OCI-LY7 (cell line): ENCODE measurements around the gene TMEM178B. TPM values are rescaled to one million over a fixed set of nuclear protein-coding genes. Genes with fewer than 3 reads are reported as not detected.

Experiments
- BruUV-seq: library from RNA; stranded (reverse); fragments of 400-500 nt; replicated peaks from 2 replicates; lab custom pipeline; 2021; lab: Mats Ljungman, UMichigan
- CTCF ChIA-PET: fragments of 300-600 bp; sonication (Branson Sonifier 250); formaldehyde crosslinking; loops from one replicate; lab custom pipeline; 2022; ENCODE audit warnings: antibody characterized with exemption; ENCODE audit not compliant: unreplicated experiment; lab: Charles Lee
- POLR2A ChIA-PET: fragments of 300-600 bp; sonication (Branson Sonifier 250); formaldehyde crosslinking; loops from one replicate; lab custom pipeline; 2022; ENCODE audit warnings: antibody characterized with exemption; lab: Charles Lee
- DNase-seq: peaks from one replicate; pipeline ENCODE4 v3.0.0-alpha.2; 2015; ENCODE audit warnings: low spot score
- H2AFZ ChIP-seq: fragments of 200-600 bp; sonication (generic), shearing (Covaris generic); 2 replicates; pipeline ENCODE4 v1.6.1; 2014; ENCODE audit warnings: mild to moderate bottlenecking, antibody characterized with exemption, low read length, moderate library complexity
- H3K27ac ChIP-seq: fragments of 200-600 bp; sonication (generic); 2 replicates; pipeline ENCODE4 v1.5.1; 2014; ENCODE audit warnings: mixed run types, low read depth, mild to moderate bottlenecking, moderate library complexity, low read length, inconsistent platforms; ENCODE audit not compliant: poor library complexity, severe bottlenecking
- H3K36me3 ChIP-seq: fragments of 200-600 bp; sonication (generic); 2 replicates; pipeline ENCODE4 v1.6.1; 2014; ENCODE audit warnings: mild to moderate bottlenecking, antibody characterized with exemption, low read length, moderate library complexity, mixed read lengths; ENCODE audit not compliant: insufficient read depth
- H3K4me1 ChIP-seq: fragments of 200-600 bp; sonication (generic); 2 replicates; pipeline ENCODE4 v1.5.1; 2014; ENCODE audit warnings: mild to moderate bottlenecking, low read length; ENCODE audit not compliant: insufficient read depth, poor library complexity, severe bottlenecking
- H3K4me2 ChIP-seq: fragments of 200-600 bp; sonication (generic); 2 replicates; pipeline ENCODE4 v1.6.1; 2014; ENCODE audit warnings: mild to moderate bottlenecking, low read length
- H3K4me3 ChIP-seq: fragments of 200-600 bp; sonication (generic); 2 replicates; pipeline ENCODE4 v1.5.1; 2014; ENCODE audit warnings: mild to moderate bottlenecking, low read depth, low read length; ENCODE audit not compliant: poor library complexity, severe bottlenecking
- H3K79me2 ChIP-seq: fragments of 200-600 bp; sonication (generic); 2 replicates; pipeline ENCODE4 v1.6.1; 2016; ENCODE audit warnings: low read depth, mild to moderate bottlenecking, low read length, moderate library complexity, mixed read lengths; ENCODE audit not compliant: insufficient read depth
- H3K9me2 ChIP-seq: fragments of 200-600 bp; sonication (generic); 2 replicates; pipeline ENCODE4 v1.6.1; 2016; ENCODE audit warnings: mild to moderate bottlenecking, low read length, mixed read lengths; ENCODE audit not compliant: insufficient read depth
- H3K9me3 ChIP-seq: fragments of 200-600 bp; sonication (generic); 2 replicates; pipeline ENCODE4 v1.6.1; 2014; ENCODE audit warnings: mild to moderate bottlenecking, mixed run types, low read length, mixed read lengths
- H4K20me1 ChIP-seq: fragments of 200-600 bp; sonication (generic); 2 replicates; pipeline ENCODE4 v1.6.1; 2014; ENCODE audit warnings: mild to moderate bottlenecking, antibody characterized with exemption, low read length, moderate library complexity, mixed read lengths; ENCODE audit not compliant: insufficient read depth
- CTCF ChIP-seq: fragments of 200-600 bp; sonication (generic); conservative IDR thresholded peaks from 2 replicates; pipeline ENCODE4 v1.5.1; 2014; ENCODE audit warnings: mild to moderate bottlenecking, antibody characterized with exemption, low read length, moderate library complexity, mixed read lengths
- EZH2phosphoT487 ChIP-seq: fragments of 200-600 bp; sonication (generic); IDR thresholded peaks from 2 replicates; pipeline ENCODE4 v1.6.1; 2018; ENCODE audit warnings: low read depth, borderline replicate concordance, mild to moderate bottlenecking, mixed run types, antibody characterized with exemption, low read length, moderate library complexity, mixed read lengths
- intact Hi-C: fragments of 100-400 bp; cut with micrococcal nuclease; formaldehyde crosslinking; loops from one replicate; pipeline ENCODE4 v1.10.0; 2022; ENCODE audit not compliant: unreplicated experiment
- total RNA-seq, 2 experiments: library from RNA; depleted of rRNA in 1 of 2; stranded (reverse); fragments of >200 nt in 1 of 2; shearing (Covaris generic) in 1 of 2; gene quantifications; 2 replicates each; pipeline ENCODE4 v1.2.3, GENCODE V29; 2014 to 2022

TMEM178B gene
- total RNA-seq, 2 experiments from 2014 or later: not detected

DNA sequence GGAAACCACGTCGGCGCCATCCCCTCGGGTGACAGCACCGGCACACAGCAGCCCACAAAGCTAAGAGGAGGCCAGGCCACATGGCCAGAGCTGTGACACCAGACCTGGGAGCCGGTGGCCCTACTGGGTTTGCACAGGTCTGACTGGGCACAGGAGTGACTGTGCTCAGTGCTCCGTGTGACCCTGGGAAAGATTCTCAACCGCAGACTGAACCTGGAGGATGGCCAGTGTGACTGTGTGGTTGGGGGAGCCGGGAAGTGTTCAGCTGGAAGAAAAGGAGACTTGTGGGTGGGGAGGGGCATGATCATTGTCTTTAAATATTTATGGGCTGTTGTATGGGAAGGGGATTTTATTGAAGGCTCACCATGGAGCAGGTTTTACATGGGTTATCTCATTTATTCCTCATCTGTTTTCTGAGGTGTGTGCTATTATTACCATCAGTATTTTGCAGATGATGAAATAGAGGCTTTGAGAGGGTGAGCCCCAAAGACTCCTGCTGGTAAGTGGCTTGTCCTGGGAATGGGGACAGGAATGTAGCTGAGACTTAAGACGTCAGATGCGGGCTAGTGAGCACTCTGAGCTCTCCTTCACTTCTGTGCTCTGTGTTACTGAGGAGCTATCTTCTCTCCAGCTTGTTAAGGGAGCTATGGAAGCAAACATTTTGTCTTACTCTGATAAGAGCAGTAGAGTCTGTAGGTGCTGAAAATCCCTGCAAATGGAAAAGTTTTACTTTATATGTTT lies 127.5 kb downstream of the TMEM178B start:
- no peak overlapping the region for H2AFZ ChIP-seq
- ChIA-PET CTCF (no interaction called here), POLR2A (interaction anchor here (0.5 kb wide), 1 partner anchor 9 kb away, joined by 4 read pairs; no protein-coding TSS in a partner anchor)
- no peaks in the 10 kb centered on the region for H3K79me2 ChIP-seq
- DNase-seq: no peak
- intact Hi-C loops: no loop called here
- no peaks in the 10 kb centered on the region for H3K36me3 ChIP-seq
- no peaks in the 10 kb centered on the region for H3K4me1 ChIP-seq
- H3K4me2 ChIP-seq: no peak overlapping the region
- no peaks in the 10 kb centered on the region for H3K9me3 ChIP-seq
- H3K27ac ChIP-seq: no peak overlapping the region
- no peak for TF ChIP-seq EZH2phosphoT487
- TF ChIP-seq CTCF: no peak
- no peak overlapping the region for H3K4me3 ChIP-seq
- H4K20me1 ChIP-seq: no peaks in the 10 kb centered on the region
- no TSS peak for BruUV-seq
- no peaks in the 10 kb centered on the region for H3K9me2 ChIP-seq

DNA sequence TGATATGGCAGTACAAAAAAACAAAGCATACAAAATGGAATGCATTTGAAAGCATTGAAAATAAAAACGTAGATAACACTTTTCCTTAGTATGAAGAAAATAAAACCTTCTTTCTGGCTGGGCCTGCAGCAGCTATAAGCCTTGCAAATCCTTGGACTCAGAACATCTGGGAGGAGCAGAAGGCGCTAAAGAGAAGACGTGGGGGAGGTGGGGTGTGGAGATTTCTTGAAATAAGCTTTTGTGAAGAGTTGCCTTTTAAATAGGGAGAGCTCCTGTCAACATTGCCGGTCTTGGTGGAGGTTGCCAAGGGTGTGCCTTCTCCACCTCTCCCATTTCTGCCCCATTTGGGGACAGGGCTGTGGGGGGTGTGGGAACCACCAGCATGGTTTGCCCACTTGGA lies 128.7 kb downstream of the TMEM178B start:
- TF ChIP-seq EZH2phosphoT487 (no peak), CTCF (no peak)
- ChIA-PET CTCF (no interaction called here), POLR2A (no interaction called here)
- no peaks in the 10 kb centered on the region for H3K4me1 ChIP-seq
- H3K79me2 ChIP-seq: no peaks in the 10 kb centered on the region
- no peak for DNase-seq
- H3K4me2 ChIP-seq: no peak overlapping the region
- H3K9me3 ChIP-seq: no peaks in the 10 kb centered on the region
- intact Hi-C loops: no loop called here
- no peaks in the 10 kb centered on the region for H4K20me1 ChIP-seq
- no TSS peak for BruUV-seq
- no peak overlapping the region for H3K27ac ChIP-seq
- H3K4me3 ChIP-seq: no peak overlapping the region
- no peak overlapping the region for H2AFZ ChIP-seq
- H3K9me2 ChIP-seq: no peaks in the 10 kb centered on the region
- H3K36me3 ChIP-seq: no peaks in the 10 kb centered on the region

DNA sequence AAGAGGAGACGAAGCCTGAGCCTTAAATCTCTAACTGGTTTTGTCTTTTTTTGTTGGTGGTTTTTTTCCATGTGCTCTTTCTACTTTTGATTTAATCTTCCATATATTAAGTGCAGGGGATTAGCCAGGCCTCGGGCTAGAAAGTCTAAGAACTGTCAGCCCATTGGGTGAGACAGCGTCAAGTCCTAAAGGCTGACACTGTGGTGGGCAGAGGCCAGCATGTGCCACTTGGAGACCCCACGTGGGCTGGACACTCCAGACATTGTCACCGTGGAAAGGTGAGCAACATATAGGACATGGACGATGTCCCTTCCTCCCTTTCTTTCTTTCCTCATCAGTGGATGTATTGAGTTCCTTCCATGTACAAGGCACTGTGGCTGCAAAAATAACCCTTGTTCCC lies 129.3 kb downstream of the TMEM178B start:
- Histone ChIP-seq H3K4me1 (no peaks in the 10 kb centered on the region), H2AFZ (no peak overlapping the region), H3K9me3 (no peaks in the 10 kb centered on the region), H4K20me1 (no peaks in the 10 kb centered on the region), H3K36me3 (no peaks in the 10 kb centered on the region), H3K79me2 (no peaks in the 10 kb centered on the region), H3K4me3 (no peak overlapping the region), H3K4me2 (no peak overlapping the region), H3K9me2 (no peaks in the 10 kb centered on the region), H3K27ac (no peak overlapping the region)
- ChIA-PET POLR2A (no interaction called here), CTCF (no interaction called here)
- TF ChIP-seq CTCF: no peak
- no peak for TF ChIP-seq EZH2phosphoT487
- intact Hi-C loops: no loop called here
- no TSS peak for BruUV-seq
- DNase-seq: no peak
